Right lobe of liver (tissue), 6 donors: Measurements from ENCODE around the gene CYTH4. TPM values are rescaled to one million over a fixed set of nuclear protein-coding genes. Genes with fewer than 3 reads are reported as not detected.

ENCODE experiments used
- ATAC-seq, 4 donors: fragments of 200-7000 bp; cut with Tn5 transposase; one replicate each; pipeline ENCODE4 v1.9.1; 2020; ENCODE audit warnings: mild to moderate bottlenecking in 4 of 4, moderate library complexity in 4 of 4
- DNase-seq, 3 donors: peaks; one replicate each; pipeline ENCODE4 v3.0.0-alpha.2; 2020
- H3K27ac ChIP-seq, 3 donors: fragments of 200-600 bp; one replicate each; pipeline ENCODE4 v1.8.0; 2022
- H3K27me3 ChIP-seq, 2 donors: fragments of 200-600 bp; one replicate each; pipeline ENCODE4 v1.8.0; 2022
- H3K36me3 ChIP-seq, 4 donors: fragments of 200-600 bp; sonication (generic) in 1 of 4; one replicate each; pipeline versions ENCODE4 v1.5.1 to v1.8.0; 2017 to 2022; ENCODE audit warnings: control low read depth in 1 of 4
- H3K4me1 ChIP-seq, 4 donors: fragments of 200-600 bp; sonication (generic) in 1 of 4; one replicate each; pipeline versions ENCODE4 v1.5.1 to v1.8.0; 2017 to 2022; ENCODE audit warnings: control low read depth in 1 of 4
- H3K4me3 ChIP-seq, 3 donors: fragments of 200-600 bp; one replicate each; pipeline ENCODE4 v1.8.0; 2022
- H3K9me3 ChIP-seq, 4 donors: fragments of 200-600 bp; sonication (generic) in 1 of 4; one replicate each; pipeline versions ENCODE4 v1.5.1 to v1.8.0; 2017 to 2022; ENCODE audit warnings: control low read depth in 1 of 4
- POLR2A ChIP-seq: fragments of 450-650 bp; IDR thresholded peaks from one replicate; pipeline ENCODE4 v1.6.1; 2017; ENCODE audit warnings: antibody characterized with exemption, mild to moderate bottlenecking
- WGBS: methylation state at CpG from one replicate; pipeline ENCODE4 v1.1.6; 2018; ENCODE audit warnings: low coverage, low lambda C conversion rate; ENCODE audit not compliant: insufficient coverage; ENCODE audit errors: missing lambda C conversion rate; 5-methylcytosine and 5-hydroxymethylcytosine counted together
- intact Hi-C, 2 donors: fragments of 100-400 bp; cut with DNase I; formaldehyde crosslinking; loops; one replicate each; pipeline versions ENCODE4 v1.11.2 to v1.14.1; 2022
- total RNA-seq, 6 experiments: library from RNA; depleted of rRNA in 2 of 6; stranded (reverse); fragments of >200 nt in 2 of 6; fragmentation: NEBNext Ultra II Directional in 3 of 6; extraction: Animal tissue kit (Norgen Biotek cat#: 25700) in 3 of 6; gene quantifications; one replicate each; pipeline versions ENCODE4 v1.1.0 to v1.2.4, GENCODE V29; 2016 to 2023
- TF ChIP-seq, protein P1 (sequence below), 4 donors: fragments of 200-600 bp in 3 of 4; fragments of 450-650 bp in 1 of 4; IDR thresholded peaks; one replicate each; pipeline versions ENCODE4 v1.5.1 to v1.8.0; 2016 to 2022; ENCODE audit warnings: antibody characterized with exemption in 4 of 4, mild to moderate bottlenecking in 2 of 4
- donor health status: DM: no; HTN: yes; CAD: no.
- donor health status: DM: no; HTN: no; CAD: no.
- donor health status: DM: no; HTN: no; CAD: no.
- donor health status: DM: no; HTN: yes; CAD: no.
- donor health status: DM: no; HTN: yes; CAD: no.

The CYTH4 gene
- total RNA-seq, 6 experiments from 2014 or later: 2.9 to 12.8 (median 4.0) TPM

DNA sequence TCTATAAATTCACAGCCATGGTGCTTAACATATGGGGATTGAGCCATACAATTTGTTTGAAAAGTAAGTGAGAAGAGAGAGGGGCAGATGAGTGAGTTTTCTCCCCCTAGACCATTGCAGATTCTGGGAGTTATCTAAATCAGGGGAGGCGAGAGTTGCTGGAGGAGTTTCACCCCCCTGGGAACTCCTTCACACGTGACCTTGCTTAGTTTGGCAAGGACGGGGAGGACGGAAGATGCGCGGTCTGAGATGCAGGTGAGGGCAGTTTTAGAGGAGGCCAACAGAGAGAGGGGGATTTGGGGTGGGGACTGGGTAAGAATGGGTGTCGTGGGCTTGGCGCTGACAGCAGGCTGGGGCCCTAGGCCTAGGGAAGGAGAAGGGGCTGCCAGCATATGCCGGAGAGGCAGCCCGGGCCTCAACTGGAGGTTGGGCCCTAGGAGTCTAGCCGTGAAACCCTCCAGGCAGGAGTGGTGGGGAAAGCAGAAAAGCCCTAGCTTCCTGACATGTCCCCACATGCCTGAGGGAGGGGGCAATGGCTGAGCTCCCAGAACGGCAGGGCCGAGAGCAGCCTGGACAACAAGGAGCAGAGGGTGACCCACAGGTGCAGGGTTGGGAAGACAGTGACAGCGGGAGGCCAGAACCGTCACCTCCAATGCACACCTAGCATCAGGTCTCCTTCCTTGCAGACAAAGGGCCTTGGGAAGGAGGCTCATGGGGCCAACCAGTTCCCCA is 81.1 kb downstream of the CYTH4 start:
- WGBS: 100% methylated on average over 4 of the region's 15 CpGs
- intact Hi-C loops: no loop called here
- TF ChIP-seq, protein P1, sequence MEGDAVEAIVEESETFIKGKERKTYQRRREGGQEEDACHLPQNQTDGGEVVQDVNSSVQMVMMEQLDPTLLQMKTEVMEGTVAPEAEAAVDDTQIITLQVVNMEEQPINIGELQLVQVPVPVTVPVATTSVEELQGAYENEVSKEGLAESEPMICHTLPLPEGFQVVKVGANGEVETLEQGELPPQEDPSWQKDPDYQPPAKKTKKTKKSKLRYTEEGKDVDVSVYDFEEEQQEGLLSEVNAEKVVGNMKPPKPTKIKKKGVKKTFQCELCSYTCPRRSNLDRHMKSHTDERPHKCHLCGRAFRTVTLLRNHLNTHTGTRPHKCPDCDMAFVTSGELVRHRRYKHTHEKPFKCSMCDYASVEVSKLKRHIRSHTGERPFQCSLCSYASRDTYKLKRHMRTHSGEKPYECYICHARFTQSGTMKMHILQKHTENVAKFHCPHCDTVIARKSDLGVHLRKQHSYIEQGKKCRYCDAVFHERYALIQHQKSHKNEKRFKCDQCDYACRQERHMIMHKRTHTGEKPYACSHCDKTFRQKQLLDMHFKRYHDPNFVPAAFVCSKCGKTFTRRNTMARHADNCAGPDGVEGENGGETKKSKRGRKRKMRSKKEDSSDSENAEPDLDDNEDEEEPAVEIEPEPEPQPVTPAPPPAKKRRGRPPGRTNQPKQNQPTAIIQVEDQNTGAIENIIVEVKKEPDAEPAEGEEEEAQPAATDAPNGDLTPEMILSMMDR (IDR thresholded peaks at IDR 0.05): no peak
- no peak for TF ChIP-seq POLR2A

More for the DNA sequence above, 81.1 kb downstream of the CYTH4 start:
- Histone ChIP-seq H3K27ac (no peak overlapping the region), H3K27me3 (no peaks in the 10 kb centered on the region), H3K9me3 (no peaks in the 10 kb centered on the region), H3K36me3 (no peaks in the 10 kb centered on the region), H3K4me1 (peaks cover 0 to 10% (median 0%) of the 10 kb centered on the region in 4 donors), H3K4me3 (no peak overlapping the region)
- DNase-seq (no peak), ATAC-seq (no peak)

Other genes with a start within 250 kb of the CYTH4 start
- gene KCTD17, start 230.8 kb upstream of the CYTH4 start, total RNA-seq: 1 to 10 TPM; 2.0 to 9.7 (median 4.4) TPM
- gene TMPRSS6, start 172.8 kb upstream of the CYTH4 start, total RNA-seq: 100 to 1,000 TPM in 1 of 6 experiments, 10 to 100 TPM in 5; 40.7 to 104 (median 60.6) TPM
- gene IL2RB, start 132.6 kb upstream of the CYTH4 start, total RNA-seq: 1 to 10 TPM; 1.2 to 8.6 (median 2.0) TPM
- 10 to 100 TPM in 2 of 6 experiments, 1 to 10 TPM in 4; 3.3 to 12.6 (median 6.3) TPM for gene C1QTNF6, start 94.3 kb upstream of the CYTH4 start, total RNA-seq
- not detected for gene SSTR3, start 70.0 kb upstream of the CYTH4 start, total RNA-seq
- 10 to 100 TPM in 1 of 6 experiments, 1 to 10 TPM in 5; 3.4 to 12.9 (median 6.5) TPM for gene RAC2, start 38.2 kb upstream of the CYTH4 start, total RNA-seq
- under 1 TPM; 0.07 to 0.93 (median 0.49) TPM for gene ELFN2, start 145.0 kb downstream of the CYTH4 start, total RNA-seq
- 10 to 100 TPM in 4 of 6 experiments, 1 to 10 TPM in 2; 5.6 to 14.4 (median 10.2) TPM for gene MFNG, start 203.9 kb downstream of the CYTH4 start, total RNA-seq
- 10 to 100 TPM in 5 of 6 experiments, 1 to 10 TPM in 1; 9.0 to 27.8 (median 14.2) TPM for gene CARD10, start 236.9 kb downstream of the CYTH4 start, total RNA-seq